GM19351 (cell line): ENCODE data around the gene DUSP28.
"Not testable (repeated sequence)": the region's sequence is repeated elsewhere in the genome, so short reads cannot be mapped to it uniquely, and the experiment has no call there.

Experiments
- ATAC-seq: cut with Tn5 transposase; IDR thresholded peaks from one replicate; pipeline ENCODE4 v1.9.1; 2021; ENCODE audit warnings: mild to moderate bottlenecking, moderate library complexity; ENCODE audit not compliant: unreplicated experiment

Gene DUSP28

DNA sequence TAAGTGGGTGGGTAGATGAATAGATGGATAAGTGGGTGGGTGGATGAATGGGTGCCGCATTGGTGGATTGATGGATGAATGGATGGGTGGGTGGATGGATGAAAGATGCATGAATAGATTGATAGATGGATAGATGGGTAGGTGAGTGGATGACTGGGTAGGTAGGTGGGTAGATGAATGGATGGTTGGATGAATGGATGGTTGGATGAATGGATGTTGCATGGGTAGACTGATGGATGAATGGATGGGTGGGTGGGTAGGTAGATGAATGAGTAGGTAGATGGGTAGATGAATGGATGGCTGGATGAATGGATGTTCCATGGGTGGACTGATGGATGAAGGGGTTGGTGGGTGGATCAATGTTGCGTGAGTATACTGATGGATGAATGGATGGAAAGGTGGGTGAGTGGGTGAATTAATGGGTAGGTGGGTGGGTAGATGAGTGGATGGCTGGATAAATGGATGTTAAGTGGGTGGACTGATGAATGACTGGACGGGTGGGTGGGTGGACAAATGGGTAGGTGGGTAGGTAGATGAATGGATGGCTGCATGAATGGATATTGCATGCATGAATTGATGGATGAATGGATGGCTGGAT lies 32.9 kb upstream of the DUSP28 start:
- no peak for ATAC-seq

- no peak for ATAC-seq
Measured at GRCh38 chr2:240528406-240529040, 31.6 kb upstream of the DUSP28 start.

GRCh38 chr2:240529344-240529999 lies 30.7 kb upstream of the DUSP28 start:
- no peak for ATAC-seq

DNA sequence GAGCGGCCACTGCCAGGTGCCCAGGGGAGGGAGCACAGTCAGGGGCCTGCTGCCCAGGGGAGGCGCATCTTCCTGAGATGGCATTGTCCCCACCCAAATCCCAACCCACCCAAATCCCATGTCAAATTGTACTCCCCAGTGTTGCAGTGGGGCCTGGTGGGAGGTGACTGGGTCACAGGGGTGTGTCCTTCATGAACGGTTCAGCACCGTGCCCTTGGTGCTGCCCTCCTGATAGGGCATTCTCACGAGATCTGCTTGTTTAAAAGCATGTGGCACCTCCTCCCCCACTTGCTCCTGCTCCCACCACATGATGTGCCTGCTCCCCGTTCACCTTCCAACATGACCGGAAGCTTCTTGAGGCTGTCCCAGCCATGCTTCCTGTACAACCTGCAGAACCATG lies 30.0 kb upstream of the DUSP28 start:
- ATAC-seq, result no peak

- no peak for ATAC-seq
Measured at GRCh38 chr2:240531038-240531437, 29.1 kb upstream of the DUSP28 start.

DNA sequence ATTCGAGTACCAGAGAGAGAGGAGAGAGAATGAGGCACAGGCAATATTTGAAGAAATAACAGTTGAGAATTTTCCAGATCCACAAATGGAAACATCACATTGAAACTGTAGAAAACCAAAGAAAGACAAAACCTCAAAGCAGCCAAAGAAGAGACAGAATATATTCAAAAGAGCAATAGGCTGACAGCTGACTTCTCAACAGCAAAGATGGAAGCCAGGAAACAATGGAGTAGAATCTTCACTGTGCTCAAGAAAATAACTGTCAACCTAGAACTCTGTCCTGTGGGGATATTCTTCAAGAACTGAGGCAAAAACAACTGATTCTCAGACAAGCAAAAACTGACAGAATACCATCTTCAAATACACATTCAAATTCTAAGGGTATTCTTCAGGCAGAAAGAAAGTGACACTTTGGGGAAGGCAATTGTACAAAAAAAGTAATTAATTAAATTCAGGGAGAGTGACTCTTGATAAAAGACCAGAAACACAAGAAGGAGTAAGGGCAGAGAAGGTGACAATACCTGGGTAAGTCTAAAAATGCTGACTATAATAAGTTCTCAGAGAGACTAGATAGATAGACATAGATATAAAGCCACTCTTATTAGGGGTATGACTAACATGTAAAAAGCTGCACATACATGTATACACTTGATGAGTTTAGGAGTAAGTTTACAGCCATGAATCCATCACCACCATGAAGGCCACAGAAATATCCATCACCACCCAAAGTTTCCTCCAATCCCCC lies 28.0 kb upstream of the DUSP28 start:
- ATAC-seq, result no peak

DNA sequence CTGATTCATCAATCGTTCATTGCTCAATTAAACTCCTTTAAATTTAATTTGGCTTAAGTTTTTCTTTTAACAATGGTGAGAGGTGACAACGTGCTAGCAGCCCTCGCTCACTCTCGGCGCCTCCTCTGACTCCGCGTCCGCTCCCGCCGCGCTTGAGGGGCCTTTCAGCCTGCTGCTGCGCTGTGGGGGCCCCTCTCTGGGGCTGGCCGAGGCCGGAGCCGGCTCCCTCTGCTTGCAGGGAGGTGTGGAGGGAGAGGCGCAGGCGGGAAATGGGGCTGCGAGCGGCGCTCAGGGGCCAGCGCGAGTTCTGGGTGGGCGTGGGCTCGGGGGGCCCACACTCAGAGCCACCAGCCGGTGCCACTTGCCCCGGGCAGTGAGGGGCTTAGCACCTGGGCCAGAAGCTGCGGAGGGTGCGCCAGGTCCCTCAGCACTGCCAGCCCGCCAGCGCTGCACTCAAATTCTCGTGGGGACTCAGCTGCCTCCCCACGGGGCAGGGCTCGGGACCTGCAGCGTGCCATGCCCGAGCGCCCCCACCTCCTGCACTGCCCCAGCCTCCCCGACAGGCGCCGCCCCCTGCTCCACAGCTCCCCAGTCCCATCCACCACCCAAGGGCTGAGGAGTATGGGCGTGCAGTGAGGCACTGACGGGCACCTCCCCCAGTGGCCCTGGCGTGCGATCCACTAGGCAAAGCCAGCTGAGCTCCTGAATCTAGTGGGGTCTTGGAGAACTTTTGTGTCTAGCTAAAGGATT lies 22.0 kb upstream of the DUSP28 start:
- no peak for ATAC-seq

- ATAC-seq, result not testable (repeated sequence)
Measured at GRCh38 chr2:240539101-240539500, 21.1 kb upstream of the DUSP28 start.

- no peak for ATAC-seq
Measured at GRCh38 chr2:240539906-240540305, 20.3 kb upstream of the DUSP28 start.

DNA sequence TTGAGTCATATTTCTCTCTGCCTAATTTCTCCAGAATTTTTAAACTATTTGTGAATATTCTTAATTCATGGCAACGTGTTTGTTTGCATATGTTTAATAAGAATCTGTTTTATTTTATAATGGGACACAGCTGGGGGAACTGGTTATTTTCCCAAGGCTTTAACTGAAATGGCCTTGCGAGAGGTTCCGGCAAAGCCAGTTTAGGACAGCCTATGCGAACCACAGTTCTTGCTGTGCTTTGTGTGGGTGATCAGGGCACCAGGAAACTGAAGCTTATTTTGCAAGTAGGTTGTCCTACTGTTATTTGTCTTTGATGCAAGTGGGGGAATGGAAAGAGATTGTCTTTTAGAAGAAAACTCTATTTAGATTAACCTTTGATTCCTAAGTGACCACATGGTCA lies 8.9 kb upstream of the DUSP28 start:
- ATAC-seq, result no peak

- ATAC-seq, result no peak
Measured at GRCh38 chr2:240551811-240552210, 8.3 kb upstream of the DUSP28 start.

DNA sequence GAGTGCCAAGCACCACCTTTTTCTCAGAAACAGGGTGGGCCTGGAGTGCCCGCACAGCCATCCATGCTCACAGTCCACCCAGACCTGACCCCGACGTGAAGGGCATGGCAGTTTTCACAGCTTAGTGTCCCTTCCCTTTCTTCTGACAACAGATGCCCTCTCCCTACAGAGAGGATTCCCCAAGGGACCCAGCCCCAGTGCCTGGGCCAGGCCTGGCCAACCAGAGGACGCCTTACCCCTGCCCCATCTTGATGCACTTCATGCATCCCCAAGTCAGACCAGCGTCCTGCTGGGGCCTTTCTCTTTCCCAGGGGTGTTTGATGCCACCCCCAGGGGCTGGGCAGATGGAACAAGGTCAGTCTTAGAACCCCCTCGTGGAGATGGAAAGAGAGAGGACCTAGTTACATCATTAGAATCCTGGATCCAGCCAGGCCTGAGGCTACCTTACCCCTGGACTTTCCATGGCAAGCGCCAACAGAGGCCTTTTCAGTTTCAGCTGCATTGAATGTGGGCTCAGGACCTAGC lies 6.1 kb upstream of the DUSP28 start:
- ATAC-seq, result no peak

GRCh38 chr2:240554767-240555493 lies 5.2 kb upstream of the DUSP28 start:
- ATAC-seq, result no peak

- no peak for ATAC-seq
Measured at GRCh38 chr2:240555541-240556250, 4.5 kb upstream of the DUSP28 start.

GRCh38 chr2:240556553-240557100 lies 3.5 kb upstream of the DUSP28 start:
- ATAC-seq, result no peak

DNA sequence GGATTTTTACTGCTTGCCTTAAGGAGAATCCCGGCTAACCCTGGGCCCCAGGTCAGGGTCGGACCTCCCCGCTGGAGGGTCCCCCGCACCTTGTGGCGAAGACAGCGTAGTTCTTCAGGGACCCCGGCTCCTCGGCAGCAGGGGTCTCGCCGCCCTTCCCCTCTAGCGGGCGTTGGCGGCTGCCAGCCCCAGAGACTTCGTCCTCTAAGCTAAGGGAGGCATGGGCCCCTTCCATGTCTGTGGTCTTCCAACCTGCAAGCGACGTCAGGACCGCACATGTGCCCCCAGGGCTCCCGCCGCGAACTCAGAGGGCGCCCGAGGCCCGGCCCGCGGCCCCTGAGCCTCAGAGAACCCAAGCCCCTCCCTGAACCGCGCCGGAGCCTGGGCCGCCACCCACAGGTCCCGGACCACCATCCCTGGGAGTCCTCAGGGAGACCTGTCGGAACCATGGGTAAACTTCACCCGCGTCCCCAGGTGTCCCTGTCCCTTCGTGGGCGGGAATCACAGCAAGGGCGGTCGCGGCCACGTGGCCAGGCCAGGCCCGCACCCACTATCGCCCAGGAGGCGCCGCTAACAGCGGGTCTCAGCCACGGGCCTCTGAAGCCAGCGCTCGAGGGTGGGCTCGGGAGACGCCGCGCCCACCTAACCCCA lies 2.9 kb upstream of the DUSP28 start:
- no peak for ATAC-seq

- no peak for ATAC-seq
Measured at GRCh38 chr2:240557808-240558207, 2.3 kb upstream of the DUSP28 start, which contains the start of gene ANKMY1. Gene ANKMY1, minus strand, starts transcription at chr2:240557988. Its CDS starts 653 bp downstream, at chr2:240557335.

DNA sequence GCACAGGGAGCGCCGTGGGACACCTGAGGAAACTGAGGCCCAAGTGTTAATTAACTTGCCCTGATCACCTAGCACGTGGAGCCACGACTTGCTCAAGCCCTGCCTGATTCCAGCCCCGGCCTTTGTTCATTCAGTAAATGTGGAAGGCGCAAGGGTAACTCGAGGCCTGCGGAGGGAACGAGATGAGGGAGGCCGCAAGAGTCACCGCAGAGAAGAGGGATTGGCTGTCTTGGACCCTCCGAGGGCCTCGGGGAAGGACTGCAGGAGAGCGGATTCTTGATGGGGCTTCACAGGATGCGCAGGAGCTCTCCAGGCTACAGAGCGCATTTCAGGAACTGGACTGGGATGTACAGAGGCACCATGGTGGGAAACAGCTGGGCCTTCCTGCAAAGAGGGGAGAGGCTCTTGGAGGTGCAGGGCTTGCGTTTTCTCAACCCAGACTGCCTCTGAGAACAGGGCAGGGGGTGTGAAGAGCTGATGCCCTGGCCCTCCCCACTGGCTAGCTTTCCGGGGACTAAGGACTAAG lies 1.9 kb upstream of the DUSP28 start:
- ATAC-seq, result no peak
